ENCODE data around the gene MAZ.
A peak's percentile ranks its signal among the peaks of the same experiment; 100 is the strongest.

Gene MAZ

DNA sequence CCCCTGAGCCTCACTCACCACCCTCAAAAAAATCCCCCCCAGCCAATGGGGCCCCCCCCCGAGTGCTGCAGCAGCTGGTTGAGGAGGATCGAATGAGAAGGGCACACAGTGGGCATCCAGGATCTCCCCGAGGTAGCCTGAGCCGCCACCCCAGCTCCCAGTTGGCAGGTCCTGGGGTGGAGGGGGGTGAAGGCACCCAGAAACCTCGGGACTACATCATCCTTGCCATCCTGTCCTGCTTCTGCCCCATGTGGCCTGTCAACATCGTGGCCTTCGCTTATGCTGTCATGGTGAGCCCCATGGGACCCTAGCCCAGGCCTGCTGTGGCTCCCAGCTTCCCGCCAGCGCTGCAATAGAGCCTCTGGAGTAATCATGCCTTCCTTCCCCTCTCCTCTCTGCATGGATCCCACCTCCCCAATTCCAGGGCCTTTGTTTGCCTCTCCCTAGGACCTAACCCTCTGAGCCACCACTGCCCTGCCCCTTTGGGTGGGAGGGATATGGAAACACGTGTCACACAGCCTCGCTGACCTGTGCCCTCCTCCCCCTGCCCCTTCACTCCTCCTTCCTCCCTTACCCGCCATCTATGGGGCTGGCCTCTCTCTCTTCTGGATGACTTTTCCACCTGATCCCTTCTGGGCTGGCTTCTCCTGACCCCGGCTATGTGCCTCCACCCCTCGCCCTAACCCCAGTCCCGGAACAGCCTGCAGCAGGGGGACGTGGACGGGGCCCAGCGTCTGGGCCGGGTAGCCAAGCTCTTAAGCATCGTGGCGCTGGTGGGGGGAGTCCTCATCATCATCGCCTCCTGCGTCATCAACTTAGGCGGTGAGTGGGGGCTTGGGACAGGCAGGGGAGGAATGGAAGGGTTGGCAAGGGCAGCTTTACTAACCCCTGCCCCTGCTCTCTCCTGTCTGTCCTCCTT, 7.6 kb downstream of the MAZ start:
- Histone ChIP-seq H3K9ac (ENCODE audit: low read length) (no peak overlapping the region), H3K4me1 (ENCODE audit: control insufficient read depth, insufficient read depth, low read length) (peaks cover 63% of the 10 kb centered on the region), H3K36me3 (ENCODE audit: control insufficient read depth, insufficient read depth, low read length) (peaks cover 2% of the 10 kb centered on the region), H3K27me3 (ENCODE audit: control insufficient read depth, insufficient read depth, low read length) (peaks cover 22% of the 10 kb centered on the region), H3K4me3 (ENCODE audit: low read length) (no peak overlapping the region), H3K9me3 (ENCODE audit: control insufficient read depth, low read length) (no peaks in the 10 kb centered on the region)

DNA sequence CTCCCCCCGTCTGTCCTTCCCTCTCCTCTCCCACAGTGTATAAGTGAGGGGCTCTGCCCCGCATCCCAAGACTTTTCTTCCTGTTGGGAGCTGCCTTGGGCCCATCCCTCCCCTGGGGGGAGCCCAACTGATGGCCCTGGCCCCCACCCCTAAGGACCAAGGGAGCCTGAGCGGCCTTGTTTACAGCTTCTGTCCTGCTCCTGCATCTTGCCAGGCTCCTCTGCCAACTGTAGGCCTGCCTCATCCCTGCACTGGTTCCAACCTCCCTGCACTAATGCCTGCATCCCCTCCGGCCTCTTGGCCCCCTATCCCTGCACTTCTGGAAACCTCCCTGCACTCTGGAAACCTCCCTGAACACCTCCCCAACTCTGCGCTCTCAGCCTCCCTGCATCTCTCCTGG, 8.3 kb downstream of the MAZ start:
- Histone ChIP-seq H3K9me3 (ENCODE audit: control insufficient read depth, low read length) (no peaks in the 10 kb centered on the region), H3K36me3 (ENCODE audit: control insufficient read depth, insufficient read depth, low read length) (no peaks in the 10 kb centered on the region), H3K4me1 (ENCODE audit: control insufficient read depth, insufficient read depth, low read length) (peaks cover 62% of the 10 kb centered on the region), H3K9ac (ENCODE audit: low read length) (no peak overlapping the region), H3K27me3 (ENCODE audit: control insufficient read depth, insufficient read depth, low read length) (peaks cover 22% of the 10 kb centered on the region), H3K4me3 (ENCODE audit: low read length) (no peak overlapping the region)

DNA sequence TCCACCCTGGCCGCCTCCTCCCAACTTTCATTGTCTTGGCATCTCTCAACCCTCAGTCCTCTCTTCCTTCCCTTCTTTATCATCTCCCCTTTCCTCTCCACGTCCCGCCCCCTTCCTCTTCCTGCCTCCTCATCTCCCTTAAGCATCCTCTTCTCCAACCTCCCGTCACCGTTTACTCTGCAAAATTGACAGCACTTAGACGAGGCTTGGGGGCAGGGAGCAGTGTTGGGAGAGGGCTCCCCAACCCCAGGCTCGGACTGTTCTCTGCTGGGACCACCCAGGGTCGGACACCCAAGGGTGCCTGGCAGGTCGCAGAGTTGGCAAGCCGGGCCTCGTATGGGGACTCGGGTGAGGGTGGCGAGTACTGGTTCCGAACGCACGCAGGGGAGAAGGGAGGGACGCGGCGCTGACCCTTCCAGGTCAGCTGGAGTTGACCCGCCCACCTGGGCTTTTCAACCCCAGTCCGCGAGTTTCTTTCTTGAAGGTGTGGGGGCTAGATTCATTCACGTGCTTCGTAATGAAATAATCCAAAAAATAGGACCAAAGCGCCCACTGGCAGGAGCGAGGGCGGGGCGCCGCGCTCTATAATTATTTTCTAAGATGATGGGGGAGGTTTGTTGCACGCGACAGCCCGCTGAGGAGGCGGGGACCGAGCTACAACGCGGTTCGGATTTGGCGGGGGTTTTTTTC, 8.8 kb downstream of the MAZ start:
- Histone ChIP-seq H3K27me3 (ENCODE audit: control insufficient read depth, insufficient read depth, low read length) (peaks cover 22% of the 10 kb centered on the region), H3K9ac (ENCODE audit: low read length) (peak overlapping the region; percentile 70), H3K9me3 (ENCODE audit: control insufficient read depth, low read length) (no peaks in the 10 kb centered on the region), H3K4me3 (ENCODE audit: low read length) (peak overlapping the region; percentile 12), H3K36me3 (ENCODE audit: control insufficient read depth, insufficient read depth, low read length) (no peaks in the 10 kb centered on the region), H3K4me1 (ENCODE audit: control insufficient read depth, insufficient read depth, low read length) (peaks cover 58% of the 10 kb centered on the region)

DNA sequence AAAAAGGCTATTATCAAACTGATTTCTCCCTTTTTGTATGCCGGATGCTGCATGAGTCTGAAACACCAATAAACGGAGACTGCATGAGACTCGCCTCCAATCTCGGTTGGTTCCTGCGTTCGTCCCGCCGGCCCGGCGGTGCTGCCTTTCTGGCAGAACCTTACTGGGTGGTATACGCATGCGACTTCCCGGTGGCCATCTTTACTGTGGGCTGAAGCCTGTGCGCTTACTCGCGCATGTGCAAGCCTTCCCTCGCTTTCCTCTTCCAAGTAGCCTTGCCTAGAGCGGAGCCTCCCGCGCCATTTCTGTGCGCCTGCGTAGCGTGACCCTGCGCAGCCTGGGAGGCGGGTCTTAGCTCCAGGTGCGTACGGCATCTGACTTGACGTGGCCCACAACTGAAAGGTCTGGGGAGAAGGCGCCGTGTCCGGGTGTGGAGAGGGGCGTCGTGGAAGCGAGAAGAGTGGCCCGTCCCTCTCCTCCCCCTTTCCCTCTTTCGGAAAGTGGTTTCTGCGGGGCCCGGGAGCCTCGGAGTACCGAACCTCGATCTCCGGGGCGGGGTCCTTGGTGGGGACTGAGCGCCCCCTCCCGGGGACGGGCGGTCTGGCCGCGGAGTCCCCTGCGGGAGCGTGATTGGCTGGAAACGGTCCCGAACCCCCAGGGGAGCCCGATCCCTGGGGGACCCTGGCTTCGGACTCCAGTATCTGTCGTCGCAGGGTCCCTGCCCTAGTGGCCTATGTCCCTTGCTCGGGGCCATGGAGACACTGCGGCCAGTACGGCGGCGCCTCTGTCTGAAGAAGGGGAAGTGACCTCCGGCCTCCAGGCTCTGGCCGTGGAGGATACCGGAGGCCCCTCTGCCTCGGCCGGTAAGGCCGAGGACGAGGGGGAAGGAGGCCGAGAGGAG, 9.7 kb downstream of the MAZ start, which contains the start of gene PAGR1:
Gene PAGR1 (plus strand): TSS at position 360 of the 901 bp plus-strand sequence. CDS start 374 bp downstream, at position 734.
- Histone ChIP-seq H3K4me3 (ENCODE audit: low read length) (peak within 1 kb of the TSS; percentile 92), H3K27me3 (ENCODE audit: control insufficient read depth, insufficient read depth, low read length) (peaks cover 22% of the 10 kb centered on the region), H3K4me1 (ENCODE audit: control insufficient read depth, insufficient read depth, low read length) (peaks cover 50% of the 10 kb centered on the region), H3K9me3 (ENCODE audit: control insufficient read depth, low read length) (no peaks in the 10 kb centered on the region), H3K9ac (ENCODE audit: low read length) (peak within 1 kb of the TSS; percentile 70), H3K36me3 (ENCODE audit: control insufficient read depth, insufficient read depth, low read length) (no peaks in the 10 kb centered on the region)

DNA sequence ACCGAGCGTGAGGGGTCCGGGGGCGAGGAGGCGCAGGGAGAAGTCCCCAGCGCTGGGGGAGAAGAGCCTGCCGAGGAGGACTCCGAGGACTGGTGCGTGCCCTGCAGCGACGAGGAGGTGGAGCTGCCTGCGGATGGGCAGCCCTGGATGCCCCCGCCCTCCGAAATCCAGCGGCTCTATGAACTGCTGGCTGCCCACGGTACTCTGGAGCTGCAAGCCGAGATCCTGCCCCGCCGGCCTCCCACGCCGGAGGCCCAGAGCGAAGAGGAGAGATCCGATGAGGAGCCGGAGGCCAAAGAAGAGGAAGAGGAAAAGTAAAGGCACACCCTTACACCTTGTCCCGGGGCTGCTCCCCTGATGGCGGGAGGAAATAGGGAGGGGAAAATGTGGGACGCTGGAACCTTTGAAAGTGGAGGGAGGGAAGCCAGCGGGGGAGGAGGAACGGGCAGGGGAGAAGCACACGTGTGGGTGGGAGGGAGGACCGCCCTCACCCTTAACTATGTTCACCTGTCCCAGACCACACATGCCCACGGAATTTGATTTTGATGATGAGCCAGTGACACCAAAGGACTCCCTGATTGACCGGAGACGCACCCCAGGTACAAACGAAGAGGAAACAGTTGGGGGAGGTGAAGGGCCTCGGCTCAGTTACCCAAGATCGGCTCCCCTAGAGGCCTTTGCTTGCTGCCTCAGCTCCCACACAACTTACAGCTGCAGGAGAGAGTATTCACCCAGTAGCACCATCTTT, 10.5 kb downstream of the MAZ start:
- Histone ChIP-seq H3K9me3 (ENCODE audit: control insufficient read depth, low read length) (no peaks in the 10 kb centered on the region), H3K27me3 (ENCODE audit: control insufficient read depth, insufficient read depth, low read length) (peaks cover 22% of the 10 kb centered on the region), H3K36me3 (ENCODE audit: control insufficient read depth, insufficient read depth, low read length) (no peaks in the 10 kb centered on the region), H3K4me3 (ENCODE audit: low read length) (peak overlapping the region; percentile 92), H3K9ac (ENCODE audit: low read length) (peak overlapping the region; percentile 70), H3K4me1 (ENCODE audit: control insufficient read depth, insufficient read depth, low read length) (peaks cover 47% of the 10 kb centered on the region)

DNA sequence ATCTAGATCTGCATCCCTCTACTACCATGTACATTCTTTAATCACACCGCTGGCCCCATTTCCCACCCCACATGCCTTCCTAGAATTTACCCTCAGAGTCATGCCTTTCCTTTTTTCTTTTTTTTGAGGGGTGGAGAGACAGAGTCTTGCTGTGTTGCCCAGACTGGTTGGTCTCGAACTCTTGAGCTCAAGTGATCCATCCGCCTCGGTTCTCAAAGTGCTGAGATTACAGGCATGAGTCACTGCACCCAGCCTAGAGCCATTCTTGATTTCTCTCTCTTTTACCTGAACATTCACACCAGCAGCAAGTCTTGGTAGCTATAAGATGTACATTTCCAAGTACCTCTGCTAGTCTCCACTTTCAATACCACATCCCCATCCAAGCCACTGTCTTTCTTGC, 11.8 kb downstream of the MAZ start:
- no peaks in the 10 kb centered on the region for H3K36me3 ChIP-seq (ENCODE audit: control insufficient read depth, insufficient read depth, low read length)
- H3K4me3 ChIP-seq (ENCODE audit: low read length): no peak overlapping the region
- H3K27me3 ChIP-seq (ENCODE audit: control insufficient read depth, insufficient read depth, low read length): peaks cover 12% of the 10 kb centered on the region
- H3K9me3 ChIP-seq (ENCODE audit: control insufficient read depth, low read length): no peaks in the 10 kb centered on the region
- peaks cover 52% of the 10 kb centered on the region for H3K4me1 ChIP-seq (ENCODE audit: control insufficient read depth, insufficient read depth, low read length)
- no peak overlapping the region for H3K9ac ChIP-seq (ENCODE audit: low read length)

DNA sequence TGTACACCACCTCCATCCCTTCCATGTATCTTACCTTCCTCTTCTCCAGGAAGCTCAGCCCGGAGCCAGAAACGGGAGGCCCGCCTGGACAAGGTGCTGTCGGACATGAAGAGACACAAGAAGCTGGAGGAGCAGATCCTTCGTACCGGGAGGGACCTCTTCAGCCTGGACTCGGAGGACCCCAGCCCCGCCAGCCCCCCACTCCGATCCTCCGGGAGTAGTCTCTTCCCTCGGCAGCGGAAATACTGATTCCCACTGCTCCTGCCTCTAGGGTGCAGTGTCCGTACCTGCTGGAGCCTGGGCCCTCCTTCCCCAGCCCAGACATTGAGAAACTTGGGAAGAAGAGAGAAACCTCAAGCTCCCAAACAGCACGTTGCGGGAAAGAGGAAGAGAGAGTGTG, 13.2 kb downstream of the MAZ start:
- Histone ChIP-seq H3K4me3 (ENCODE audit: low read length) (peak overlapping the region; percentile 79), H3K9ac (ENCODE audit: low read length) (peak overlapping the region; percentile 76), H3K4me1 (ENCODE audit: control insufficient read depth, insufficient read depth, low read length) (peaks cover 63% of the 10 kb centered on the region)

DNA sequence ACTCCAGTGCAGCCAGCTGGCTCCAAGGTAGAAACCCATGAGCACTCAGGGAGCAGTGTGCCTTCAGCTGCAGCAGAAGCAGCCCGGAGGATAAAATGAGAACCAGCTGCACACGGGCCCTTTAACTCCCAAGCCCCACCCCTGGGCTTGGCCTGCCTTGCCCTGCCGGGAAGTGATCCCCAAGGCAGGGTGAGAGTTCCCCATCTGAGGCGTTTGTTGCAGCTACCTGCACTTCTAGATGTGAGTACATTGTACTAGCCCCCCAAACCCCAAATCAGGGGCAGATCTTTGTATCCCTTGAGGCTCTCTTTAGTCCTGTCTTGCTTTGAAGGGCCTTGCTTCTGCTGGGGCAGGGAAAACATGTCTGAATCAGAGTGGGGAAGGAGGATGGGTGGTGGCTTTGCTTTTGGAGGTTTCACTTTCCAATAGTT, 14.0 kb downstream of the MAZ start, which contains the start of gene MVP:
Gene MVP (plus strand): TSS at position 192 of the 431 bp plus-strand sequence. CDS start 10,088 bp downstream, outside the sequence.
- Histone ChIP-seq H3K4me1 (ENCODE audit: control insufficient read depth, insufficient read depth, low read length) (peaks cover 63% of the 10 kb centered on the region), H3K27me3 (ENCODE audit: control insufficient read depth, insufficient read depth, low read length) (no peaks in the 10 kb centered on the region), H3K9ac (ENCODE audit: low read length) (peak within 1 kb of the TSS; percentile 76)

More for the DNA sequence above, 13.2 kb downstream of the MAZ start:
- Histone ChIP-seq H3K36me3 (ENCODE audit: control insufficient read depth, insufficient read depth, low read length) (no peaks in the 10 kb centered on the region), H3K9me3 (ENCODE audit: control insufficient read depth, low read length) (no peaks in the 10 kb centered on the region), H3K27me3 (ENCODE audit: control insufficient read depth, insufficient read depth, low read length) (no peaks in the 10 kb centered on the region)

DNA sequence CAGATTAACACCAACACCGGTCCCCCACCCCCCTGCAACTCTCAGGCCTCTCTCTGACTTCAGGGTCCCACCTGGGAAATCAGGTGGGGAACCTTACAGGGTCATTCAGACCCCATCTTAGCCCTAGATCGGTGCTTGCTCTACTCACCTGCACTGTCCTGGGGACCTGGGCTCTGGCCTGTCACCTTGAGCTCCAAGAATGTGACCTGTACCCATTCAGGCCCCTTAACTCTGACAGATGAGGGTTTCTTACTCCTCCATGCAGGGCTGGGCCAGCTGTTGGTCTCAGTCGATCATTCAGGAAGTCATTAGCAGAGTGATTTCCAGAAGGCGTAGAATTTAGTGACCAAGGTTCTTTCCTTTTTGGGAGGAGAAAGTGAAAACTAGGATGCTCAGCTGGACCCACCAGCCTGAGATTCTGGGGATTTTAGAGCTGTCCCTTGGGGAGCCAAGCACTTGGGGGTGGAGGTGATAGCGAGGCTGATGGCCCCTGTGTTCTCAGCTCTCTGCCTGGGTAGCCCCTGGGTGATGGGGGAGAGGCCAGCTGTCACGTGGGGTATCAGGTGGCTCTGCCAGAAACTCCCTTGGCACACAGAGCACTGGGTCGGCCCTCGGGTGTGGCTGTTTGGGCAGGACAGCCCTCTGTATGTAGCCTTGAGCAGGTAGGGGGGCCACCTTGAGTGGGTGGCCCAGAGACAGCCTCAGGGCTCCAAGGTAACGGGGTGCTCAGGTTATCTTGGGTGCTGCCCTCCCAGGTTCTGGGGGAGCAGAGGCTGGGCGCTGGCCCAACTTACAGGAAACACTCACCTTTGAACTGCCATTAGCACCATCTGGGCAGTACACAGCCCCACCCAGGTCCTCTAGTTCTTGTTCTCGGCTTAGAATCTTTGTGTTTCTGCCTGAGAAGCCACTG, 14.7 kb downstream of the MAZ start:
- Histone ChIP-seq H3K4me3 (ENCODE audit: low read length) (peak overlapping the region; percentile 79), H3K36me3 (ENCODE audit: control insufficient read depth, insufficient read depth, low read length) (no peaks in the 10 kb centered on the region), H3K9me3 (ENCODE audit: control insufficient read depth, low read length) (no peaks in the 10 kb centered on the region), H3K9ac (ENCODE audit: low read length) (peak overlapping the region; percentile 76), H3K27me3 (ENCODE audit: control insufficient read depth, insufficient read depth, low read length) (no peaks in the 10 kb centered on the region), H3K4me1 (ENCODE audit: control insufficient read depth, insufficient read depth, low read length) (peaks cover 69% of the 10 kb centered on the region)

More for the DNA sequence above, 14.0 kb downstream of the MAZ start, which contains the start of gene MVP:
- peak within 1 kb of the TSS; percentile 79 for H3K4me3 ChIP-seq (ENCODE audit: low read length)
- no peaks in the 10 kb centered on the region for H3K36me3 ChIP-seq (ENCODE audit: control insufficient read depth, insufficient read depth, low read length)
- H3K9me3 ChIP-seq (ENCODE audit: control insufficient read depth, low read length): no peaks in the 10 kb centered on the region

DNA sequence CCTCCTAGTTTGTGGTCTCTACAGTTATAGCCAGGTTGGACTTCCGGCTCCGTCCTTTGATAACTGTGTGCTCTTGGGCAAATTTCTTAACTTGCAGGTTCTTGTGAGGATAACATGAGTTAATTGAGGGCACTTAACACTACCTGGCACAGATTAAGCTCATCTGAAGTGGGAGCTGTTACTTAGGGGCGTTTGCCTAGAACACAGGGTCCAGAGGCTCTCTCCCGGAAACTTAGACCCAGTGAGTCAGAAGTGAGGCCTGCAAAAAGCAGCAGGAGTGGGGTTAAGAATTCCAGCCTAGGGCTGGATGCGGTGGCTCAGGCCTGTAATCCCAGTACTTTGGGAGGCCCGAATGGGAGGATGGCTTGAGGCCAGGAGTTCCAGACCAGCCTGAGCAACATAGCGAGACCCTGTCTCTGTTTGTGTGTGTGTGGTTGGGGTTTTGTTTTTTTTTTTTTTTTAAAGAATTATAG, 15.3 kb downstream of the MAZ start:
- Histone ChIP-seq H3K4me1 (ENCODE audit: control insufficient read depth, insufficient read depth, low read length) (peaks cover 74% of the 10 kb centered on the region), H3K36me3 (ENCODE audit: control insufficient read depth, insufficient read depth, low read length) (no peaks in the 10 kb centered on the region), H3K27me3 (ENCODE audit: control insufficient read depth, insufficient read depth, low read length) (no peaks in the 10 kb centered on the region), H3K9me3 (ENCODE audit: control insufficient read depth, low read length) (no peaks in the 10 kb centered on the region), H3K9ac (ENCODE audit: low read length) (peak overlapping the region; percentile 76), H3K4me3 (ENCODE audit: low read length) (peak overlapping the region; percentile 79)
